Measurements from ENCODE around the gene RCBTB1. TPM values are rescaled to one million over a fixed set of nuclear protein-coding genes. Genes with fewer than 3 reads are reported as not detected.
"Not testable (repeated sequence)": the region's sequence is repeated elsewhere in the genome, so short reads cannot be mapped to it uniquely, and the experiment has no call there.

The RCBTB1 gene
- total and polyA plus RNA-seq, 5 donors from 2014 or later = 13.1 to 46.0 (median 17.3) TPM

GRCh38 chr13:49625392-49626079 lies 40.2 kb upstream of the RCBTB1 start:
- Mint-ChIP-seq H3K27me3 (peaks cover 4% of the 10 kb centered on the region), H3K27ac (no peak overlapping the region), H3K4me3 (no peak overlapping the region), H3K4me1 (peaks cover 0 to 22% (median 7%) of the 10 kb centered on the region in 4 donors), H3K9me3 (no peaks in the 10 kb centered on the region), H3K36me3 (no peaks in the 10 kb centered on the region)
- H3K36me3 ChIP-seq (ENCODE audit: control insufficient read depth, insufficient read depth, low read length) = no peaks in the 10 kb centered on the region
- ATAC-seq (ENCODE audit: low read depth in 2 of 2) (no peak), DNase-seq (no peak)
- no peaks in the 10 kb centered on the region for H3K27me3 ChIP-seq (ENCODE audit: control insufficient read depth, insufficient read depth, low read length)
- peaks cover 8% of the 10 kb centered on the region for H3K4me1 ChIP-seq (ENCODE audit: control insufficient read depth, insufficient read depth, low read length, poor library complexity, severe bottlenecking)
- H3K27ac ChIP-seq (ENCODE audit: insufficient read depth, low read length, poor library complexity, severe bottlenecking) = no peak overlapping the region
- no peak overlapping the region for H3K4me3 ChIP-seq (ENCODE audit: low read depth, low read length)
- H3K9me3 ChIP-seq (ENCODE audit: control insufficient read depth in 2 of 2, low read length in 2 of 2) = no peaks in the 10 kb centered on the region

- H3K36me3 Mint-ChIP-seq = no peaks in the 10 kb centered on the region
Measured at GRCh38 chr13:49624229-49624628, 38.9 kb upstream of the RCBTB1 start.

GRCh38 chr13:49622174-49622946 lies 37.0 kb upstream of the RCBTB1 start:
- DNase-seq (no peak), ATAC-seq (ENCODE audit: low read depth in 2 of 2) (no peak)
- H3K9me3 Mint-ChIP-seq = no peaks in the 10 kb centered on the region
- peaks cover 4% of the 10 kb centered on the region for H3K27me3 Mint-ChIP-seq
- H3K4me1 Mint-ChIP-seq = peaks cover 0 to 6% (median 0%) of the 10 kb centered on the region in 4 donors
- Histone ChIP-seq H3K27ac (ENCODE audit: insufficient read depth, low read length, poor library complexity, severe bottlenecking) (no peak overlapping the region), H3K9me3 (ENCODE audit: control insufficient read depth in 2 of 2, low read length in 2 of 2) (no peaks in the 10 kb centered on the region), H3K27me3 (ENCODE audit: control insufficient read depth, insufficient read depth, low read length) (no peaks in the 10 kb centered on the region), H3K4me1 (ENCODE audit: control insufficient read depth, insufficient read depth, low read length, poor library complexity, severe bottlenecking) (peaks cover 4% of the 10 kb centered on the region), H3K4me3 (ENCODE audit: low read depth, low read length) (no peak overlapping the region), H3K36me3 (ENCODE audit: control insufficient read depth, insufficient read depth, low read length) (no peaks in the 10 kb centered on the region)
- H3K27ac Mint-ChIP-seq = no peak overlapping the region
- H3K4me3 Mint-ChIP-seq = no peak overlapping the region
- no peaks in the 10 kb centered on the region for H3K36me3 Mint-ChIP-seq

More at GRCh38 chr13:49624229-49624628, 38.9 kb upstream of the RCBTB1 start:
- H3K27me3 Mint-ChIP-seq = peaks cover 4% of the 10 kb centered on the region
- no peak for DNase-seq
- H3K27me3 ChIP-seq (ENCODE audit: control insufficient read depth, insufficient read depth, low read length) = no peaks in the 10 kb centered on the region
- no peak for ATAC-seq (ENCODE audit: low read depth in 2 of 2)
- H3K4me3 ChIP-seq (ENCODE audit: low read depth, low read length) = no peak overlapping the region
- peak overlapping the region in 1 of 4 donors; percentile 31 for H3K4me3 Mint-ChIP-seq
- no peaks in the 10 kb centered on the region for H3K36me3 ChIP-seq (ENCODE audit: control insufficient read depth, insufficient read depth, low read length)
- peaks cover 12% of the 10 kb centered on the region for H3K4me1 ChIP-seq (ENCODE audit: control insufficient read depth, insufficient read depth, low read length, poor library complexity, severe bottlenecking)
- H3K27ac ChIP-seq (ENCODE audit: insufficient read depth, low read length, poor library complexity, severe bottlenecking) = no peak overlapping the region
- H3K9me3 Mint-ChIP-seq = no peaks in the 10 kb centered on the region
- peaks cover 0 to 22% (median 7%) of the 10 kb centered on the region in 4 donors for H3K4me1 Mint-ChIP-seq
- no peak overlapping the region for H3K27ac Mint-ChIP-seq
- H3K9me3 ChIP-seq (ENCODE audit: control insufficient read depth in 2 of 2, low read length in 2 of 2) = no peaks in the 10 kb centered on the region

- H3K4me3 Mint-ChIP-seq = peak overlapping the region in 1 of 4 donors; percentile 86
- peak in 1 of 2 donors; percentile 44 for ATAC-seq (ENCODE audit: low read depth in 2 of 2)
- peaks cover 4% of the 10 kb centered on the region for H3K27me3 Mint-ChIP-seq
Measured at GRCh38 chr13:49620170-49620621, 34.8 kb upstream of the RCBTB1 start.

GRCh38 chr13:49616676-49617065 lies 31.3 kb upstream of the RCBTB1 start:
- H3K36me3 ChIP-seq (ENCODE audit: control insufficient read depth, insufficient read depth, low read length) = no peaks in the 10 kb centered on the region
- peaks cover 4% of the 10 kb centered on the region for H3K4me1 ChIP-seq (ENCODE audit: control insufficient read depth, insufficient read depth, low read length, poor library complexity, severe bottlenecking)
- H3K27me3 ChIP-seq (ENCODE audit: control insufficient read depth, insufficient read depth, low read length) = no peaks in the 10 kb centered on the region
- Mint-ChIP-seq H3K9me3 (peaks cover 0 to 4% (median 0%) of the 10 kb centered on the region in 7 donors), H3K27ac (no peak overlapping the region), H3K4me1 (peaks cover 0 to 6% (median 0%) of the 10 kb centered on the region in 4 donors), H3K4me3 (no peak overlapping the region), H3K27me3 (peaks cover 11% of the 10 kb centered on the region), H3K36me3 (no peaks in the 10 kb centered on the region)
- H3K4me3 ChIP-seq (ENCODE audit: low read depth, low read length) = no peak overlapping the region
- H3K27ac ChIP-seq (ENCODE audit: insufficient read depth, low read length, poor library complexity, severe bottlenecking) = no peak overlapping the region
- DNase-seq (no peak), ATAC-seq (ENCODE audit: low read depth in 2 of 2) (no peak)
- peaks cover 0 to 4% of the 10 kb centered on the region in 2 experiments for H3K9me3 ChIP-seq (ENCODE audit: control insufficient read depth in 2 of 2, low read length in 2 of 2)

More at GRCh38 chr13:49620170-49620621, 34.8 kb upstream of the RCBTB1 start:
- Mint-ChIP-seq H3K27ac (peak overlapping the region in 1 of 3 donors; percentile 91), H3K4me1 (peaks cover 0 to 6% (median 0%) of the 10 kb centered on the region in 4 donors), H3K36me3 (no peaks in the 10 kb centered on the region), H3K9me3 (no peaks in the 10 kb centered on the region)
- no peaks in the 10 kb centered on the region for H3K9me3 ChIP-seq (ENCODE audit: control insufficient read depth in 2 of 2, low read length in 2 of 2)
- no peak overlapping the region for H3K4me3 ChIP-seq (ENCODE audit: low read depth, low read length)
- H3K27ac ChIP-seq (ENCODE audit: insufficient read depth, low read length, poor library complexity, severe bottlenecking) = no peak overlapping the region
- H3K4me1 ChIP-seq (ENCODE audit: control insufficient read depth, insufficient read depth, low read length, poor library complexity, severe bottlenecking) = peaks cover 4% of the 10 kb centered on the region
- H3K27me3 ChIP-seq (ENCODE audit: control insufficient read depth, insufficient read depth, low read length) = no peaks in the 10 kb centered on the region
- DNase-seq = peak in 1 of 3 donors; percentile 49
- no peaks in the 10 kb centered on the region for H3K36me3 ChIP-seq (ENCODE audit: control insufficient read depth, insufficient read depth, low read length)

- peaks cover 4% of the 10 kb centered on the region for H3K4me1 ChIP-seq (ENCODE audit: control insufficient read depth, insufficient read depth, low read length, poor library complexity, severe bottlenecking)
- H3K27ac ChIP-seq (ENCODE audit: insufficient read depth, low read length, poor library complexity, severe bottlenecking) = no peak overlapping the region
- H3K27me3 Mint-ChIP-seq = peaks cover 11% of the 10 kb centered on the region
- no peak overlapping the region for H3K4me3 Mint-ChIP-seq
- H3K9me3 Mint-ChIP-seq = peaks cover 0 to 4% (median 0%) of the 10 kb centered on the region in 7 donors
- no peaks in the 10 kb centered on the region for H3K36me3 Mint-ChIP-seq
- no peak overlapping the region for H3K27ac Mint-ChIP-seq
- ATAC-seq (ENCODE audit: low read depth in 2 of 2) (no peak), DNase-seq (no peak)
- H3K9me3 ChIP-seq (ENCODE audit: control insufficient read depth in 2 of 2, low read length in 2 of 2) = peaks cover 0 to 4% of the 10 kb centered on the region in 2 experiments
- no peaks in the 10 kb centered on the region for H3K36me3 ChIP-seq (ENCODE audit: control insufficient read depth, insufficient read depth, low read length)
- peaks cover 0 to 6% (median 0%) of the 10 kb centered on the region in 4 donors for H3K4me1 Mint-ChIP-seq
- no peaks in the 10 kb centered on the region for H3K27me3 ChIP-seq (ENCODE audit: control insufficient read depth, insufficient read depth, low read length)
- no peak overlapping the region for H3K4me3 ChIP-seq (ENCODE audit: low read depth, low read length)
Measured at GRCh38 chr13:49615836-49616675, 30.7 kb upstream of the RCBTB1 start.

- not testable (repeated sequence) for H3K36me3 Mint-ChIP-seq; H3K4me3 Mint-ChIP-seq; H3K36me3 ChIP-seq (ENCODE audit: control insufficient read depth, insufficient read depth, low read length); DNase-seq; H3K4me1 ChIP-seq (ENCODE audit: control insufficient read depth, insufficient read depth, low read length, poor library complexity, severe bottlenecking); H3K9me3 ChIP-seq (ENCODE audit: control insufficient read depth in 2 of 2, low read length in 2 of 2); H3K9me3 Mint-ChIP-seq; H3K27ac ChIP-seq (ENCODE audit: insufficient read depth, low read length, poor library complexity, severe bottlenecking); H3K4me3 ChIP-seq (ENCODE audit: low read depth, low read length); H3K27me3 ChIP-seq (ENCODE audit: control insufficient read depth, insufficient read depth, low read length); H3K4me1 Mint-ChIP-seq; ATAC-seq (ENCODE audit: low read depth in 2 of 2); H3K27ac Mint-ChIP-seq
- peaks cover 13% of the 10 kb centered on the region for H3K27me3 Mint-ChIP-seq
Measured at GRCh38 chr13:49612042-49612441, 26.7 kb upstream of the RCBTB1 start.

All from CD4-positive, CD25-positive, alpha-beta regulatory T cell (primary cell).